DMS53 treated with DMSO at 0.1 percent for 48 hours (cell line): ENCODE results near the gene EGLN3.
A peak's percentile ranks its signal among the peaks of the same experiment; 100 is the strongest.

Source experiments
- DNase-seq: peaks from one replicate; lab custom pipeline; 2025; ENCODE audit not compliant: unreplicated experiment; lab: John Stamatoyannopoulos, UW

Gene EGLN3

GRCh38 chr14:33915682-33916081, 35.2 kb downstream of the EGLN3 start:
- DNase-seq: no peak

GRCh38 chr14:33914676-33915516, 36.0 kb downstream of the EGLN3 start:
- no peak for DNase-seq

GRCh38 chr14:33911046-33911445, 39.8 kb downstream of the EGLN3 start:
- no peak for DNase-seq

GRCh38 chr14:33910435-33910834, 40.4 kb downstream of the EGLN3 start:
- DNase-seq: no peak

- DNase-seq: no peak
These were observed 41.3 kb downstream of the EGLN3 start for GRCh38 chr14:33909380-33910084.

GRCh38 chr14:33908540-33909223, 42.2 kb downstream of the EGLN3 start:
- no peak for DNase-seq

- no peak for DNase-seq
These were observed 43.9 kb downstream of the EGLN3 start for GRCh38 chr14:33906968-33907367.

GRCh38 chr14:33904609-33905008, 46.3 kb downstream of the EGLN3 start:
- no peak for DNase-seq

GRCh38 chr14:33903369-33903768, 47.5 kb downstream of the EGLN3 start:
- DNase-seq: no peak

GRCh38 chr14:33902363-33902762, 48.5 kb downstream of the EGLN3 start:
- DNase-seq: no peak

GRCh38 chr14:33901426-33902155, 49.3 kb downstream of the EGLN3 start:
- DNase-seq: no peak

- no peak for DNase-seq
These were observed 50.2 kb downstream of the EGLN3 start for GRCh38 chr14:33900706-33901105.

- DNase-seq: no peak
These were observed 51.0 kb downstream of the EGLN3 start for GRCh38 chr14:33899723-33900341.

- DNase-seq: no peak
These were observed 52.9 kb downstream of the EGLN3 start for GRCh38 chr14:33897878-33898535.

GRCh38 chr14:33897382-33897781, 53.5 kb downstream of the EGLN3 start:
- no peak for DNase-seq

- no peak for DNase-seq
These were observed 56.5 kb downstream of the EGLN3 start for GRCh38 chr14:33894339-33894738.

- DNase-seq: no peak
These were observed 59.2 kb downstream of the EGLN3 start for GRCh38 chr14:33891700-33892099.

GRCh38 chr14:33884916-33885315, 66.0 kb downstream of the EGLN3 start:
- DNase-seq: no peak

GRCh38 chr14:33880330-33880729, 70.5 kb downstream of the EGLN3 start:
- peak; percentile 22 for DNase-seq

GRCh38 chr14:33879684-33880286, 71.1 kb downstream of the EGLN3 start:
- DNase-seq: no peak
